Activated CD4-positive, alpha-beta T cell treated with anti-CD3 and anti-CD28 coated beads, Interleukin-2, amount 50 U/mL, for 4 hours (primary cell): ENCODE measurements around the gene ELP6.
A peak's percentile ranks its signal among the peaks of the same experiment; 100 is the strongest.
"Not testable (repeated sequence)": the region's sequence is repeated elsewhere in the genome, so short reads cannot be mapped to it uniquely, and the experiment has no call there.

ENCODE experiments used
- DNase-seq, 2 experiments: peaks; one replicate each; pipeline ENCODE4 v3.0.0-alpha.2; 2020

The ELP6 gene

DNA sequence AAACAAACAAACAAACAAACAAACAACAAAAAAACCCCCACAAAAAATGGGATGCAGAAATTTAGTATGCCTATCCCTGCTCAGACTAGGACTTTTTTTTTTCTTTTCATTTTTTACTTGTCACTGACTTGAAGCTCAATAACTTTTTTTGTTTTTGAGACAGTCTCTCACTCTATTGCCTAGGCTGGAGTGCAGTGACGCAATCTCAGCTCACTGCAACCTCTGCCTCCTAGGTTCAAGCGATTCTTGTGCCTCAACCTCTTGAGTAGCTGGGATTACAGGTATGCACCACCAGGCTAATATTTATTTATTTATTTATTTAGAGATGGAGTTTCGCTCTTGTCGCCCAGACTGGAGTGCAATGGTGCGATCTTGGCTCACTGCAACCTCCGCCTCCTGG, 8.2 kb downstream of the ELP6 start:
- not testable (repeated sequence) for DNase-seq

DNA sequence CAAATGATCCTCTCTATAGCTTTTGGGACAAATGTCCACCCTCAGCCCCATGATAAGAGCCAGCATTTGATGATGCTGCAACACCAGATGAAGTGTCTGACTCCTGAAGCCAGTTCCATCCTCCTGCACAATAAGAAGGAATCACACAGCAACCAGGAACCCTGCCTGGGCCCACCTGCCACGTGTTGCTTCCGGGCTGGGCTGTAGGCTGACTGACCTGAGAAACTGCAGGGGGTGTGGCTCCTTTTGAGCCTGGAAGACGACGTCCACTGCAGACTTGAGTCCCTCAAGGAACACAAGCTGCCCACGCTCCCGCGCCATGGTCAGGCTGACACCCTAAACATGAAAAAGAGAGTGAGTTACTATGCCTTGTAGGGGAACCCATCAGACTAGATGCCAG, 9.4 kb downstream of the ELP6 start:
- no peak for DNase-seq

DNA sequence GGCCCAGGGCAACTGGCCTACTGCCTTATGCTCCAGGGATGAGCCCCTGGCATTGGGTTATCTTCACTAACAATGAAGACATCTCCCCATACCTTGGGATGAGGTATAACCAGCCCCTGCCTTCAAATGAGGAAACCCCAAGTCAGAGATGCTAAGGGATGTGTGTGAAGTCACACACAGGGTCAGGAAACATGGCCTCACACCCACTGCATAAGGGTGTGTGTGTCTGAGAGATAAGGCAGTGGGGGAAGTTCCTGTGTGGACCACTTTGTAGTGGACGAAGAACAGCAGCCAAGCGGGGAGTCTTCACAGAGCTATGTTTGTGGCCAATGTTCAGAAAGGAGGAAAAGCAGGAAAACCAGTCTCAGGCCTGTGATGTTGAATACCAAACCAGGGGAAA, 10.5 kb downstream of the ELP6 start:
- DNase-seq = no peak

DNA sequence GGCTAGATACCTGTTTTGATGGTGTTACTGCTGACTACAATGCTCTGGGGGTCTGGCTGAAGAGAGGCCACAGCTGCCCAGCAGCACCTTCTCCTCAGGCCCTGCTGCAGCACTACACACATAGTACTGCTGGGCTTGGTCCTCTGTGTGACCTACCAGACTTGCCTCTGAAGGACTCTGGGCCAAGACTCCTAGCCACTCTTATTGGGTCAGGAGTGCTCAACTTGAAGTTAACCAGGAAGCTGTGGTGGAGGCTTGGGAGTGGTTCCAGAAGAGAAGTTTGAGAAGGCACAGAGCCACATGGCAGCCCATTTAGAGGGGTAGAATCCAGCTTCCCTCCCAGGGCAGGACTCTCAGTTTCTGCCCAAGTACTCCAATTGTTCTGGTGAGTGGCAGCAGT, 16.6 kb downstream of the ELP6 start:
- no peak for DNase-seq

DNA sequence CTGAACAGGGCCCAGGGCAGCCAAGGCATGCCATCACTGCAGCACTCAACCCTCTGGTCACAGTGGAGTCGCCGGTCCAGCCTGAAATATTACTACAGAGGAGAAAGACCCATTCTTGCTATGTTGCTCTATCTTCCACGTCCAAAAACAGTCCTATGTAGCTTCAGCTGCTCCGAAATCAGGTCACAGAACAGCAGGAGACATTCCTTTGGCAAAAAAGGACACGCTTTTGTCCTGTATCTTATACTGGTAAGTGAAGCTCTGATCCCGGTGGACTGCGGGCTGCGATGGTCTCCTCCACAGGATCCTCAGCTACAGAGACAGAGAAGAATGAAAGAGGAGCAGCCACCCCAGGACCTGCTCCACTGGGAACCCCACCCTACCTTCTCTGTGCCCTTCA, 17.6 kb downstream of the ELP6 start:
- DNase-seq = no peak

DNA sequence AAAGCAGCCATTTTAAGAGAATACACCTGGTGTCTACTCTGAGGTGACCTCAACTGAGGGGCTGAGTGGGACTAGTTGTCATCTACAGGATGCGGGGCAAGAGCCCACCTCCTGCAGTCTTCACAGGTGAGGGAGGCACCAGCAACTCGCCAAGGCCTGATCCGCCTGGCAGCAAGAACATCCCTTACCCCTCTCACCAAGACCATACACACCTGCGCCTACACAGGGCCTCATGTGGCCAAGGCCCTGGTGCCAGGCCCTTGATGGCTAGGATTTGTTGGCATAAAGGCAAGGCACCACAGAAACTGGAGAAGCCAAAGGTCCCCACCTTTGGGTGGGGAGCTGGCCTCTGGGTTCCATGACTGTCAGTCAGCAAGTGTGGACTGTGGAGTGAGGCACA, 18.4 kb downstream of the ELP6 start:
- no peak for DNase-seq

DNA sequence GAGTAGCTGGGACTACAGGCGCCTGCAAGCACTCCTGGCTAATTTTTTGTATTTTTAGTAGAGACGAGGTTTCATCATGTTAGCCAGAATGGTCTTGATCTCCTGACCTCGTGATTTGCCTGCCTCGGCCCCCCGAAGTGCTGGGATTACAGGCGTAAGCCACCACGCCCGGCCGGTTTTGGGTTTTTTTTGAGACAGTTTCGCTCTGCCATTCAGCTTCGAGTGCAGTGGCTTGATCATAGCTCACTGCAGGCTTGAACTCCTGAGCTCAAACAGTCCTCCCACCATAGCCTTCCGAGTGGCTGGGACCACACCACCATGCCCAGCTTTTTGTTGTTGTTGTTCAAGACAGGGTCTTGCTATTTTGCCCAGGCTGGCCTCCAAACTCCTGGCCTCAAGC, 21.7 kb downstream of the ELP6 start:
- no peak for DNase-seq

DNA sequence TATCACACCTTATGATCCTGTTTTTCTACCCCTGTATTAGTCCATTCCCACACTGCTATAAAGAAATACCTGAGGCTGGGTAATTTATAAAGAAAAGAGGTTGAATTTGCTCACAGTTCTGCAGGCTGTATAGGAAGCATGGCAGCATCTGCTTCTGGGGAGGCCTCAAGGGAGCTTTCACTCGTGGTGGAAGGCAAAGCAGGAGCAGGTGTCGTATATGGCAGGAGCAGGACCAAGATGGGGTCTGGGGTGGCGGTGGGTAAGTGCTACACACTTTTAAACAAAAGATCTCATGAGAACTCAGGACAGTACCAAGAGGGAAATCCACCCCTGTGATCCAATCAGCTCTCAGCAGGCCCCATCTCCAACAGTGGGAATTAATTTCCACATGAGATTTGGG, 22.3 kb downstream of the ELP6 start:
- no peak for DNase-seq

DNA sequence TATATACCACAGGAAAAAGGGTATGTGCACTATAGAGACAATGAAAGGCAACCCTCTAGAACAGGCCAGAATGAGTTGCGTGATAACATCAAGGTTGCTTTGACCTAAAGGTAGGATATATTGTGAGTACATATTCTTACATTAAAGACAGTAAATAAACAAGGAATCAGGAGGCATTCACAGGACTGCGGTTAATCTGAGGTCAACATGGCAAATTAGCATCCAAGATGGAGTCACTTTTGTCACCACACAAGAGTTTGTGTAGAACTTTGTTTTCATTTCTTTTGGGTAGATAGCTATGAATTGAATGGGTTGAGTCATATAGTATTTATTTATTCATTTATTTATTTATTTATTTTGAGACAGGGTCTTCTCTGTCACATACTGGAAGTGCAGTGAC, 26.2 kb downstream of the ELP6 start:
- DNase-seq = no peak

DNA sequence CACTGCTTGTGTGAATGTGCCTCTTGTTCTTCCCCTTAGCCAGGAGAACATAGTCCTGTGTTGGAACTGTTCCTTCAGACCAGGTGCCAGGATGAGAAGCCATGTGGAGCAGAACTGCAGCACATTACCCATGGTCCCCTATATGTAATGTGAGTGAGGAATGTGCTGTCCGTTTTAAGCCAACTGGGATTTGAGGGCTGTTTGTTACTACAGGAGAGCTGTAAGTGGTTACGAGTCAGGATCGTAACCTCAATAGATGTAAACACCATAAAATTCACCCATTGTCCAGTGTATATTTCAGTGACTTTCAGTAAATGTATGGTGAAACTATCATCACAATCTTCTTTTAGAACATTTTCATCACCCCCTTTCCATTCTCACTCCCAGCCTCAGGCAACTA, 27.7 kb downstream of the ELP6 start:
- no peak for DNase-seq

DNA sequence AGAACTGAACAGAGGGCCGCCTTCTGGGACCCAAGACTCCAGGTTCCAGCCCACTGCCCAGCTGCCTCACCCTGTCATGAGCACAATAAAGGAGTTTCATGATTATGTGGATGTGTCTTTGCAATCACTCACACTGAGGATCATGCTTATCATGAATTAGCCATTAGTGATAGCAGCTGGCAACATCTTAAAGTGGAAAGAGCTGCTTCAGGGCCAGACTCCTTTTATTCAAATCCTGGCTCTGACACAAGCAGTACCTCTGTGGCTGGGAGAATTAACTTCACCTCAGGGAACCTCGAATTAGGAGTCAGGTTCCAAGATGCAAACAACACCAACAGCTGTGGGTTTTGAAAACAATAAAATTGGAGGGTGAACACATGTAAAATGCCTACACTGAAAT, 31.1 kb downstream of the ELP6 start:
- no peak for DNase-seq

DNA sequence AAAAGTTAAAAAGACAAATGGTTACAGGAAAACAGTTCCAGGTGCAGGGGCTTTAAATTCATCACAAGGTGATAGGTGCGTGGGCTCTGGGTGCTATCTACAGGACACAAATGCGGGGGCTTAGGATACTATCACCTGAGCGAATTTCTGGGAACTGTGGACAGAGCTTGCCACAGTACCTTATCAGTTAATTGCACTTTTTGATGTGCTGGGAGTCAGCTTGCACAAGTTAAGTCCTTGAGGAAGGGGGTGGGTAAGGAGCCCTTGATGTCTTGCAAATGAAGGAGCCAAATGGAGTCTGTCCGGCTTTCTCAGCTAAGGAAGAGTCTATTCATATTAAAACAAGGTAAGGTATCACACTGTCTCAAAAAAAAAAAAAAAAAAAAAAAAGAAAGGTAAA, 31.7 kb downstream of the ELP6 start:
- DNase-seq = not testable (repeated sequence)

DNA sequence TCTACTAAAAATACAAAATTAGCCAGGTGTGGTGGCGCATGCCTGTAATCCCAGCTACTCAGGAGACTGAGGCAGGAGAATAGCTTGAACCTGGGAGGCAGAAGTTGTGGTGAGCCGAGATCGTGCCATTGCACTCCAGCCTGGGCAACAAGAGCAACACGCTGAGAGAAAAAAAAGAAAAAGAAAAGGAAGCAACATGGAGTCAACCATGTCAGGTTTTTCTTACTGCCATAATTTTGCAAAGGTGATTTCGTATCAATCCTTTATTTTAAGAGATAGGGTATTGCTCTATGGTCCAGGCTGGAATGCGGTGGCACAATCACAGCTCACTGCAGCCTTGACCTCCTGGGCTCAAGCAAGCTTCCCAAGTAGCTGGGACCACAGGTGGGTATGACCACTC, 33.2 kb downstream of the ELP6 start:
- not testable (repeated sequence) for DNase-seq

DNA sequence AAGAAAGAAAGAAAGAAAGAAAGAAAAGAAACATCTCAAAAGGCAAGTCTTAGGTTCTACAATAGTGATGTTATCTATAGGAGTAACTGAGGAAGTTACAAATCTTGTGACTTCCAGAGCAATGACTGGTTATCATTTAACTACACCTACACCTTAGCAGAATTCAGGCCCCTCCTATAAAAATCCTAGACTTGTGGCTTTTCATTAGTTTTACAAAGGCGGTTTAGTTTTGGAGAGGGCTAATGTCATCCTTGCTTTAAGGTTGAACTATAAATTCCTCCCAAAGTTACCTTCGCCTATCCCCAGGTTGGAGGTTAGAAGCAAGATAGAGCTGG, 33.7 kb downstream of the ELP6 start:
- DNase-seq = no peak

DNA sequence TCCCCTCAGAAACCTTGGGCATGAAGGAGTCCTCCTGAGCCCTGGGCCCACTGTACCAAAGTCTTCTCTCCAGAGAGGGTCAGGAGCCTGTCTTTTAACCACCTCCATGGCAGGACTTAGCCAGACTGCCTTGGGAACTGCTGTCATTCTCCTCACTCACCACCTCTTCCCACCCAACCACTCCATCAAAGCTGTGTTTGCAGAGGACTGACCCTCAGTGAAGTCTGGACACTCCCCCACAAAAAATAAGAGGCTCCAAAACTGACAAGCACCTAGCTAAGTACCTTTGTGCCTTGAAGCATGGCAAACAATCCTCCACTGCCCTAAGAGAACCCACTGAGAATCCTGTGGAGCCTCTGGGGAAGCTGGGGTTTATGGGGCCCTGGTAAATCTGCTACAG, 35.5 kb downstream of the ELP6 start:
- DNase-seq = no peak

DNA sequence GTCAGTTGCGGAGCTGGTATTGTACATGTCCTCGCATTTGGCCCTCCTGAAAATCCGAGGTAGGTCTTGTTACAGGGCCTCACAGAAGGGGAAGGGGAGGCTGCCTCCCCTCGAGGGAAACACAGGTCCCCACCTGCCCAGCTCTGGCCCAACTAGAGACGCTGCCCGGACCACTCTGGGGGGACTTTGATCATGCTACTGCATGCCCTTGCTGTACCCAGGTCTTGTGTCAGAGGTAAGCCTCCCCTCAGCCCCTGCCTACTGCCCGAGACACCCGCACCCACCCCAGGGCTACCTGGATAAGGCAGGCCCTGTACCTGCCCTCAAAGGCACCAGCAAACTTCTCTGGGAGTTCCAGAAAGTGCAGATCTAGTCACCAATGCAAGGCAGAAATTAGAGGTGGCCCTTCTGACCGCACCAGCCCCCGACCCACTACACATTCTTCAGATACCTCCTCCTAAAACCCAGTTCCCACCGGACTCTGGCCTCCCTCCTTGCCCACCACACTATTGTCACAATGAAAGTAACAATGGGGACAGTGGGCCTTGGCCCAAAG, 36.8 kb downstream of the ELP6 start:
- DNase-seq = no peak

DNA sequence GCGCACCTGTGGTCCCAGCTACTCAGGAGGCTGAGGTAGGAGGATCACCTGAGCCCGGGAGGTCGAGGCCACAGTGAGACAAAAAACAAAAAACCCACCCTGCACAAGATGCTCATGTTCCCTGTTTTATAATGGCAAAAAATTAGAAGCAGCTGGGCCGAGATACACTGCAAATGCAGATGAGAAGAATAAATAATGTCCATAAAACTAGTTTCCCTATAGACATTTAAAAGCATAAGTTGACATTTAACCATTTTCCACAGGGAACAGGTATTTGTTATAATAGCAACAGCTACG, 37.2 kb downstream of the ELP6 start:
- DNase-seq = no peak

DNA sequence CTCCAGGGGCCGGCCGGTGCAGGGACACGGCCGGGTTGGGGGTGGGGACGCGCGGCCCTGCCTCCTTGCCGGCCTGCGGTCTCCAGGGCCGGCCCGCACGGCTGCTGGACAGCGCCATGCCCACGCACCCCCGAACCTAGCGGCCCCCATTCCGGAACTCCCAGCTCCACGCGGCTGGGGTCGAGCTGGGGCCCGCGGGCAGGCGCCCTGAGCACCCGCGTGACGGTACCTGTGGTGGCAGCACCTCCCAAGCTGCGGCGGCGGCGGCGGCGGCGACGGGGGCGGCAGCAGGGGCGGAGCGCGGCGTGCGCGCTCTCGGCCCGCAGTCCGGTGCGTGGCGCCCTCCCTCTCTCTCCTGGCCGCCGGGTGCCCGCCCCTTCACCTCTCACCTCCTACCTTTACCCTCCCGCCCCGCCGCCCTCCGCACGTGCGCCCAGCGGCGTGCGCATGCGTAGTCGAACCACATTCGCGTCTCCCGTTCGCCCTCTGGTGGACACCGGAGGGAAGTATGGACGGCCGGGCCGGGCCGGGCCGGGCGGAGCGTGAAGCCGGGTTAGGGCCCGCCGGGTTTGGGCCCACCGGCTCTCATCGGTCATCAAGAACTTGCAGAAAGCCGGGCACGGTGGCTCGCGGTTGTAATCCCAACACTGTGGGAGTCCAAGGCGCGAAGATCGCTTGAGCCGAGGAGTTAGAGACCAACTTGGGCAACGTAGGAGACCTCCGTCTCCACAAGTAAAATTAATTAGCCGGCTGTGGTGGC, 37.8 kb downstream of the ELP6 start, which contains the start of gene SCAP:
Gene SCAP (minus strand): TSS at position 372 of the 760 bp plus-strand sequence. CDS start 32,948 bp downstream, outside the sequence.
- DNase-seq = peak; percentile 94 to 95

DNA sequence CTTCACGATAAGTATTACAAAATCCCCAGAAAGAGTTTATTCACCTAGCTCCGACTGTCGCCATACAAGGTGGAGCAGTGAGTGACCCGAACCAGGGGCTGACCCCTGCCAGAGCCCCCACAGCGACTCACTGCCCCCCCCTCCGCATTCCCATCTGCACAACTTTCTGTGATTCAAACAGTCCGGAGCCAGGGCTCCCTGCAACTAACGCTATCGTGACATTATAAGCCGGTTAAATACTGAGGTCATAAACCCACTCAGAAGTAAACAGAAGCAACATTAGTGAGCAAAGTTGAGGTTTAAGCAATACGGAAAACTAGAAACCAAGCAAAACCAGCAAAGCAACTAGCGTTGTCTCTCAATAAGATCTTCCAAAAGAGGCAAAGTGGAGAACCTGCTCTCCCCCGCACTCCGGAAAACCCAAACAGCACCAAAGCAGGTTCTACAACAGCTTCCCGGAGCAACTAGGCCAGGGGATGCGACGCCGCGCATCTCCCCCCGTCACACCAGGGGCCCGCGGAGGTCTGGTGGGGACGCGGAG, 38.4 kb downstream of the ELP6 start:
- DNase-seq = peak; percentile 32 to 36

DNA sequence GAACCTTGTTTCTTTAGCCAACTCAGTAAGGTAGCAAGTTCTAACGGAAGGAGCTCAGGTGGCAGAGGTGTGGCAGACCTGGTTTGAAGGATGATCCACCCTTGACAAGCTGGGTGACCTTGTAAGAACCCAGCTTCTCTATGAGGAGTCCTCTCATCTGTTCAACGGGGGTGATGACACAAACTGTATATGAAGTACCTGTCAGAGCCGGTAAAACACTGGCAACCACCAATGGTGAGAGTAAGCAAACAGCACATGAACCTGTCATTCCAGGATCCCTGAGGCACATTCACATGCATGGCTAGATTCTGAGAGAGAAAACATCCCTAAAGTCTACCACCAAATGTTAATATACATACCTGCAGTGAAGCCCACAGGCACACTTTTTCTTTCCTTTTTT, 40.1 kb downstream of the ELP6 start:
- DNase-seq = no peak

DNA sequence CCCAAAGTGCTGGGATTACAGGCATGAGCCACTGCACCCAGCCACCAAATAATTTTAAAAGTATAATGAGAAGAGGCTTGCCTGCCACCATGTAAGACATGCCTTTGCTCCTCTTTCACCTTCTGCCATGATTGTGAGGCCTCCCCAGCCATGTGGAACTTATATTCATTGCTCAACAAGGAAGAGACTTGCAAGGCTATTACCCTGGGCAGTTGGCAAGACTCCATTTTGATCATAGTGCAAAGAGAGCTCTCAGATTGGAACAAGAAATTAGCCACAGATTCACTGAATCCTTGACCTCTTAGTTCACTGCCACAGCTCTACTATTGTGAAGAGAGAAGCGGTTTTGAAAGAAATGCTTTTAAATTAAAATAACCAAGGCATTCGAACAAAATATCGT, 43.9 kb downstream of the ELP6 start:
- no peak for DNase-seq

DNA sequence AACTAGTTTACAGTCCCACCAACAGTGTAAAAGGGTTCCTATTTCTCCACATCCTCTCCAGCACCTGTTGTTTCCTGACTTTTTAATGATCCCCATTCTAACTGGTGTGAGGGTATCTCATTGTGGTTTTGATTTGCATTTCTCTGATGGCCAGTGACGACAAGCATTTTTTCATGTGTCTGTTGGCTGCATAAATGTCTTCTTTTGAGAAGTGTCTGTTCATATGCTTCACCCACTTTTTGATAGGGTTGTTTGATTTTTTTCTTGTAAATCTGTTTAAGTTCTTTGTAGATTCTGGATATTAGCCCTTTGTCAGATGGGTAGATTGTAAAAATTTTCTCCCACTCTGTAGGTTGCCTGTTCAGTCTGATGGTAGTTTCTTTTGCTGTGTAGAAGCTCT, 45.2 kb downstream of the ELP6 start:
- DNase-seq = not testable (repeated sequence)

DNA sequence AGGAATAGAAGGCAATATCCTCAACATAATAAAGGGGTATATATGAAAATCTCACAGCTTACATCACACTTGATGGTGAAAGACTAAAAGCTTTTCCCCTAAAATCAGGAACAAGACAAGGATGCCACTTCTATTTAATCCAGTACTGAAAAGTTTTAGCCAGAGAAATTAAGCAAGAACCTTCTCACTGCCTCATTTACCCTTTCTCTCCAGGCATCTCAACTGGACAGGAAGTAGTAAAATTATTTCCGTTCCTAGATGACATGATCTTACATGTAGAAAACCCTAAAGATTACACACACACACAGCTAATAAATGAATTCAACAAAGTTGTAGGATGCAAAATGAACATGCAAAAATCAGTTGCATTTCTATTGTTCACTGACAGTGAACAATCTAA, 48.9 kb downstream of the ELP6 start:
- no peak for DNase-seq

DNA sequence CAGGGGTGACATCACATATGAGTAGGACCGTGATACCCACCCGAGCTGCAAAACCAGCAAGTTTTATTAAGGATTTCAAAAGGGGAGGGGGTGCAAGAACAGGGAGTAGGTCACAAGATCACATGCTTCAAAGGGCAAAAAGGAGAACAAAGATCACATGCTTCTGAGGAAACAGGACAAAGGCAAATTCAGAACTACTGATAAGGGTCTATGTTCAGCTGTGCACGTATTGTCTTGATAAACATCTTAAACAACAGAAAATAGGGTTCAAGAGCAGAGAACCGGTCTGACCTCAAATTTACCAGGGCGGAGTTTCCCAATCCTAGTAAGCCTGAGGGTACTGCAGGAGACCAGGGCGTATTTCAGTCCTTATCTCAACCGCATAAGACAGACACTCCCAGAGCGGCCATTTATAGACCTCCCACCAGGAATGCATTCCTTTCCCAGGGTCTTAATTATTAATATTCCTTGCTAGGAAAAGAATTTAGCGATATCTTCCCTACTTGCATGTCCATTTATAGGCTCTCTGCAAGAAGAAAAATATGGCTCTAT, 53.9 kb downstream of the ELP6 start:
- not testable (repeated sequence) for DNase-seq

DNA sequence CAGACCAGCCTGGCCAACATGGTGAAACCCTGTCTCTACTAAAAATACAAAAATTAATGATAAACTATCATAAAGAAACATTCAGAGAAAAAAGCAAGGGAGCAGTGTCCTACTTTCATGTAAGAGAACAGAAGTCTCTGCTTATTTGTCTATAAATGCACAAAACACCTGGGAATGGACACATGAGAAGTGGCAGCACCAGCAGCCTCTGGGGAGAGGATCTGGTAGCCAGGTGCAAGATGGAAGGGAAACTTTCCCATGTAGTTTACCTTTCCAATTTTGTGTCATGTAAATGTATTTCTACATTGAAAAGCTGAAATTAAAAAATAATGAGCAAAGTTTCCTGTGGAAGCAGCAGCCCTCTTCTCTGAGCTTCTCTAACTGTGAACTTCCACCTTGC, 56.5 kb downstream of the ELP6 start:
- DNase-seq = no peak
